Measurements from ENCODE around the gene PCCA. TPM values are rescaled to one million over a fixed set of nuclear protein-coding genes. Genes with fewer than 3 reads are reported as not detected.

The PCCA gene
- total and polyA plus RNA-seq, 2 experiments from 2014 or later, result 41.9 to 46.6 TPM

DNA sequence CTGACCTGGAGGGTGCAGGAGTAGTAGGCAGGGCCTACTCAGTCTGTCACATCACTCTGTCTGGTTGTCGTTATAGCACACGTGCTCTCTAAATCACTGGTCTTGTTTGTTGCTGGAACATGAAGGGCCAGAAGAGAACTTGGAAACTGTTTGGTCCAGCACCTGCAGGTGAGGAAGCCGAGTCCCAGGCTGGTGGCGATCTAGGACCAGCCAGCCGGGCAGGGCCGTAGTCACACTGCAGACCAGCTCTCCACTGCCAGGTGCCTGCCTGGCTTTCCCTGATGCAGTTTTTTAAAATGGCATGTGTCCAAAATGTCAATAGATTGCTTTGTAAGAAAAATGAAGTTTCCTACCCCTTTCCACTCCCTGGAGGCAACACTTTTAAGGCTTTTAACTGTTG is 446.0 kb downstream of the PCCA start:
- Histone ChIP-seq H2AFZ (no peak overlapping the region), H3K4me2 (no peak overlapping the region), H3K79me2 (replicated peaks; ENCODE audit: insufficient read depth) (no peaks in the 10 kb centered on the region), H3K4me1 (ENCODE audit: insufficient read depth) (peaks cover 11% of the 10 kb centered on the region), H3K36me3 (ENCODE audit: insufficient read depth) (0 out of 2 replicates have a peak, but pooled peaks cover 5% of the 10 kb centered on the region), H3K27me3 (ENCODE audit: insufficient read depth) (no peaks in the 10 kb centered on the region), H3K4me3 (no peak overlapping the region), H3K27ac (ENCODE audit: low read depth) (no peak overlapping the region), H4K20me1 (replicated peaks; ENCODE audit: insufficient read depth) (no peaks in the 10 kb centered on the region), H3F3A (replicated peaks; ENCODE audit: low read depth) (peaks cover 10% of the 10 kb centered on the region; the same call in 1 of the 2 replicates), H3K9me2 (ENCODE audit: insufficient read depth) (no peaks in the 10 kb centered on the region)
- DNase-seq (ENCODE audit: low spot score) (no peak), ATAC-seq (no peak)
- Mint-ChIP-seq H3K27me3 (ENCODE audit: insufficient read depth, low read depth, poor library complexity) (peaks cover 15% of the 10 kb centered on the region), H3K4me3 (no peak overlapping the region), H3K27ac (no peak overlapping the region), H3K9me3 (no peaks in the 10 kb centered on the region), H3K4me1 (peaks cover 22% of the 10 kb centered on the region), H3K36me3 (ENCODE audit: low read depth) (no peaks in the 10 kb centered on the region; the same call in 2 of the 3 replicates)
- TF ChIP-seq NANOG (IDR thresholded peaks at IDR 0.05; ENCODE audit: borderline replicate concordance) (no peak), POLR2AphosphoS5 (IDR thresholded peaks at IDR 0.05; ENCODE audit: low read depth) (no peak), JUNB (IDR thresholded peaks at IDR 0.05; ENCODE audit: unreplicated experiment) (no peak), EZH2phosphoT487 (IDR thresholded peaks at IDR 0.05; ENCODE audit: unreplicated experiment) (no peak)
- TF ChIP-seq, protein P1, sequence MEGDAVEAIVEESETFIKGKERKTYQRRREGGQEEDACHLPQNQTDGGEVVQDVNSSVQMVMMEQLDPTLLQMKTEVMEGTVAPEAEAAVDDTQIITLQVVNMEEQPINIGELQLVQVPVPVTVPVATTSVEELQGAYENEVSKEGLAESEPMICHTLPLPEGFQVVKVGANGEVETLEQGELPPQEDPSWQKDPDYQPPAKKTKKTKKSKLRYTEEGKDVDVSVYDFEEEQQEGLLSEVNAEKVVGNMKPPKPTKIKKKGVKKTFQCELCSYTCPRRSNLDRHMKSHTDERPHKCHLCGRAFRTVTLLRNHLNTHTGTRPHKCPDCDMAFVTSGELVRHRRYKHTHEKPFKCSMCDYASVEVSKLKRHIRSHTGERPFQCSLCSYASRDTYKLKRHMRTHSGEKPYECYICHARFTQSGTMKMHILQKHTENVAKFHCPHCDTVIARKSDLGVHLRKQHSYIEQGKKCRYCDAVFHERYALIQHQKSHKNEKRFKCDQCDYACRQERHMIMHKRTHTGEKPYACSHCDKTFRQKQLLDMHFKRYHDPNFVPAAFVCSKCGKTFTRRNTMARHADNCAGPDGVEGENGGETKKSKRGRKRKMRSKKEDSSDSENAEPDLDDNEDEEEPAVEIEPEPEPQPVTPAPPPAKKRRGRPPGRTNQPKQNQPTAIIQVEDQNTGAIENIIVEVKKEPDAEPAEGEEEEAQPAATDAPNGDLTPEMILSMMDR (conservative IDR thresholded peaks at IDR 0.05; ENCODE audit: low read depth in 2 of 2), result no peak
- TF ChIP-seq, protein P2, sequence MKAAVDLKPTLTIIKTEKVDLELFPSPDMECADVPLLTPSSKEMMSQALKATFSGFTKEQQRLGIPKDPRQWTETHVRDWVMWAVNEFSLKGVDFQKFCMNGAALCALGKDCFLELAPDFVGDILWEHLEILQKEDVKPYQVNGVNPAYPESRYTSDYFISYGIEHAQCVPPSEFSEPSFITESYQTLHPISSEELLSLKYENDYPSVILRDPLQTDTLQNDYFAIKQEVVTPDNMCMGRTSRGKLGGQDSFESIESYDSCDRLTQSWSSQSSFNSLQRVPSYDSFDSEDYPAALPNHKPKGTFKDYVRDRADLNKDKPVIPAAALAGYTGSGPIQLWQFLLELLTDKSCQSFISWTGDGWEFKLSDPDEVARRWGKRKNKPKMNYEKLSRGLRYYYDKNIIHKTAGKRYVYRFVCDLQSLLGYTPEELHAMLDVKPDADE (IDR thresholded peaks at IDR 0.05), result no peak
- TF ChIP-seq, protein P3, sequence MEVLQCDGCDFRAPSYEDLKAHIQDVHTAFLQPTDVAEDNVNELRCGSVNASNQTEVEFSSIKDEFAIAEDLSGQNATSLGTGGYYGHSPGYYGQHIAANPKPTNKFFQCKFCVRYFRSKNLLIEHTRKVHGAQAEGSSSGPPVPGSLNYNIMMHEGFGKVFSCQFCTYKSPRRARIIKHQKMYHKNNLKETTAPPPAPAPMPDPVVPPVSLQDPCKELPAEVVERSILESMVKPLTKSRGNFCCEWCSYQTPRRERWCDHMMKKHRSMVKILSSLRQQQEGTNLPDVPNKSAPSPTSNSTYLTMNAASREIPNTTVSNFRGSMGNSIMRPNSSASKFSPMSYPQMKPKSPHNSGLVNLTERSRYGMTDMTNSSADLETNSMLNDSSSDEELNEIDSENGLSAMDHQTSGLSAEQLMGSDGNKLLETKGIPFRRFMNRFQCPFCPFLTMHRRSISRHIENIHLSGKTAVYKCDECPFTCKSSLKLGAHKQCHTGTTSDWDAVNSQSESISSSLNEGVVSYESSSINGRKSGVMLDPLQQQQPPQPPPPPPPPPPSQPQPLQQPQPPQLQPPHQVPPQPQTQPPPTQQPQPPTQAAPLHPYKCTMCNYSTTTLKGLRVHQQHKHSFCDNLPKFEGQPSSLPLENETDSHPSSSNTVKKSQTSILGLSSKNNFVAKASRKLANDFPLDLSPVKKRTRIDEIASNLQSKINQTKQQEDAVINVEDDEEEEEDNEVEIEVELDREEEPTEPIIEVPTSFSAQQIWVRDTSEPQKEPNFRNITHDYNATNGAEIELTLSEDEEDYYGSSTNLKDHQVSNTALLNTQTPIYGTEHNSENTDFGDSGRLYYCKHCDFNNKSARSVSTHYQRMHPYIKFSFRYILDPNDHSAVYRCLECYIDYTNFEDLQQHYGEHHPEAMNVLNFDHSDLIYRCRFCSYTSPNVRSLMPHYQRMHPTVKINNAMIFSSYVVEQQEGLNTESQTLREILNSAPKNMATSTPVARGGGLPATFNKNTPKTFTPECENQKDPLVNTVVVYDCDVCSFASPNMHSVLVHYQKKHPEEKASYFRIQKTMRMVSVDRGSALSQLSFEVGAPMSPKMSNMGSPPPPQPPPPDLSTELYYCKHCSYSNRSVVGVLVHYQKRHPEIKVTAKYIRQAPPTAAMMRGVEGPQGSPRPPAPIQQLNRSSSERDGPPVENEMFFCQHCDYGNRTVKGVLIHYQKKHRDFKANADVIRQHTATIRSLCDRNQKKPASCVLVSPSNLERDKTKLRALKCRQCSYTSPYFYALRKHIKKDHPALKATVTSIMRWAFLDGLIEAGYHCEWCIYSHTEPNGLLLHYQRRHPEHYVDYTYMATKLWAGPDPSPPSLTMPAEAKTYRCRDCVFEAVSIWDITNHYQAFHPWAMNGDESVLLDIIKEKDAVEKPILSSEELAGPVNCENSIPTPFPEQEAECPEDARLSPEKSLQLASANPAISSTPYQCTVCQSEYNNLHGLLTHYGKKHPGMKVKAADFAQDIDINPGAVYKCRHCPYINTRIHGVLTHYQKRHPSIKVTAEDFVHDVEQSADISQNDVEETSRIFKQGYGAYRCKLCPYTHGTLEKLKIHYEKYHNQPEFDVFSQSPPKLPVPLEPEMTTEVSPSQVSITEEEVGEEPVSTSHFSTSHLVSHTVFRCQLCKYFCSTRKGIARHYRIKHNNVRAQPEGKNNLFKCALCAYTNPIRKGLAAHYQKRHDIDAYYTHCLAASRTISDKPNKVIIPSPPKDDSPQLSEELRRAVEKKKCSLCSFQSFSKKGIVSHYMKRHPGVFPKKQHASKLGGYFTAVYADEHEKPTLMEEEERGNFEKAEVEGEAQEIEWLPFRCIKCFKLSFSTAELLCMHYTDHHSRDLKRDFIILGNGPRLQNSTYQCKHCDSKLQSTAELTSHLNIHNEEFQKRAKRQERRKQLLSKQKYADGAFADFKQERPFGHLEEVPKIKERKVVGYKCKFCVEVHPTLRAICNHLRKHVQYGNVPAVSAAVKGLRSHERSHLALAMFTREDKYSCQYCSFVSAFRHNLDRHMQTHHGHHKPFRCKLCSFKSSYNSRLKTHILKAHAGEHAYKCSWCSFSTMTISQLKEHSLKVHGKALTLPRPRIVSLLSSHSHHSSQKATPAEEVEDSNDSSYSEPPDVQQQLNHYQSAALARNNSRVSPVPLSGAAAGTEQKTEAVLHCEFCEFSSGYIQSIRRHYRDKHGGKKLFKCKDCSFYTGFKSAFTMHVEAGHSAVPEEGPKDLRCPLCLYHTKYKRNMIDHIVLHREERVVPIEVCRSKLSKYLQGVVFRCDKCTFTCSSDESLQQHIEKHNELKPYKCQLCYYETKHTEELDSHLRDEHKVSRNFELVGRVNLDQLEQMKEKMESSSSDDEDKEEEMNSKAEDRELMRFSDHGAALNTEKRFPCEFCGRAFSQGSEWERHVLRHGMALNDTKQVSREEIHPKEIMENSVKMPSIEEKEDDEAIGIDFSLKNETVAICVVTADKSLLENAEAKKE (CRISPR knock-in tag; IDR thresholded peaks at IDR 0.05), result no peak

Measured in GM23338 (cell line).